ENCODE data around the gene RAPGEF2. TPM values are rescaled to one million over a fixed set of nuclear protein-coding genes. Genes with fewer than 3 reads are reported as not detected.

Gene RAPGEF2
- total RNA-seq, 2 donors from 2014 or later, result 22.8 to 40.0 TPM

GRCh38 chr4:159267869-159268285 lies 165.0 kb downstream of the RAPGEF2 start:
- Histone ChIP-seq H3K27me3 (no peaks in the 10 kb centered on the region), H3K27ac (no peak overlapping the region), H3K4me3 (no peak overlapping the region), H3K9me3 (no peaks in the 10 kb centered on the region), H3K36me3 (no peaks in the 10 kb centered on the region), H3K9ac (ENCODE audit: low read depth in 2 of 2, low read length in 2 of 2) (no peak overlapping the region), H3K4me1 (no peaks in the 10 kb centered on the region)
- TF ChIP-seq, protein P1, sequence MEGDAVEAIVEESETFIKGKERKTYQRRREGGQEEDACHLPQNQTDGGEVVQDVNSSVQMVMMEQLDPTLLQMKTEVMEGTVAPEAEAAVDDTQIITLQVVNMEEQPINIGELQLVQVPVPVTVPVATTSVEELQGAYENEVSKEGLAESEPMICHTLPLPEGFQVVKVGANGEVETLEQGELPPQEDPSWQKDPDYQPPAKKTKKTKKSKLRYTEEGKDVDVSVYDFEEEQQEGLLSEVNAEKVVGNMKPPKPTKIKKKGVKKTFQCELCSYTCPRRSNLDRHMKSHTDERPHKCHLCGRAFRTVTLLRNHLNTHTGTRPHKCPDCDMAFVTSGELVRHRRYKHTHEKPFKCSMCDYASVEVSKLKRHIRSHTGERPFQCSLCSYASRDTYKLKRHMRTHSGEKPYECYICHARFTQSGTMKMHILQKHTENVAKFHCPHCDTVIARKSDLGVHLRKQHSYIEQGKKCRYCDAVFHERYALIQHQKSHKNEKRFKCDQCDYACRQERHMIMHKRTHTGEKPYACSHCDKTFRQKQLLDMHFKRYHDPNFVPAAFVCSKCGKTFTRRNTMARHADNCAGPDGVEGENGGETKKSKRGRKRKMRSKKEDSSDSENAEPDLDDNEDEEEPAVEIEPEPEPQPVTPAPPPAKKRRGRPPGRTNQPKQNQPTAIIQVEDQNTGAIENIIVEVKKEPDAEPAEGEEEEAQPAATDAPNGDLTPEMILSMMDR (IDR thresholded peaks at IDR 0.05), result no peak
- no peak for DNase-seq
- intact Hi-C loops (cut with DNase I), result no loop called here

DNA sequence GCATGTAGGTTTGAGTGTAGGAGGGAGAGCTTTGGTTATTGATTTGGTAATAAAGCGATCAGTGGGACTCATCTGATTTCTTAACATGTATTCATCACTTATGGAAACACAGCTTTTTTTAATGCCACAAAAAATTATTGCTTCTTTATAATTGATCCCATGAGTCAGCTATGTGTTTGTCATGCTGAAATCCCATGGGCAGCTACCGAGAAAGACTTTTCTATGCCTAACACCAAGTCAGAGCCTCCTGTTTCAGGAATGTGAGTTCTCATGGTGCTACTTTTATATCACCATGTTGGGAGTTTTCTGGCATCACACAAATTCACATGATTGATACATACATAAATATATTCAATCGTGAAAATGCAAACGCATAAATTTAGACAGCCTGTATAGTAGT lies 165.7 kb downstream of the RAPGEF2 start:
- TF ChIP-seq, protein P1 (IDR thresholded peaks at IDR 0.05), result no peak

DNA sequence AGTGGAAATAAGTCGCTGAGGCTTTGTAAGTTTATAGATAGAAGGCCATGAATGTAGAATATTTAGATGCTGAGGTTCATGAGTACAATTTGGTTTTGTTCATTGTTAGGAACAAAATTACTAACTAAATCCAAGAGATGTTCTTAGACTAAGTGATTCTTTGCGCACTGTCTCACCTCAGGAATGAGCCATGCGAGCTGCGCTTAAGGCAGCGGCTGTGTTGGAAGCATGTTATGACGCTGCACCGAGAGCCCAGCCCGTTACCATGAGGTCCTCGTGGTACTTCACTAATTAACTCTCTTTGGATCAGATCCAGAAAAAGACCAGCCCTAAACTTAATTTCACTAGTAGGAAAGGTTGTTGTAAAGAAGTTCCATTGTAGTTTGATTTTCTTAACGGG lies 166.2 kb downstream of the RAPGEF2 start:
- H3K4me1 ChIP-seq, result no peaks in the 10 kb centered on the region
- H3K9ac ChIP-seq (ENCODE audit: low read depth in 2 of 2, low read length in 2 of 2), result no peak overlapping the region
- H3K27me3 ChIP-seq, result no peaks in the 10 kb centered on the region
- H3K4me3 ChIP-seq, result no peak overlapping the region
- no peak for DNase-seq
- H3K27ac ChIP-seq, result no peak overlapping the region
- no peaks in the 10 kb centered on the region for H3K9me3 ChIP-seq
- TF ChIP-seq, protein P1 (IDR thresholded peaks at IDR 0.05), result no peak
- no peaks in the 10 kb centered on the region for H3K36me3 ChIP-seq
- intact Hi-C loops (cut with DNase I), result no loop called here

More for the DNA sequence above, 165.7 kb downstream of the RAPGEF2 start:
- DNase-seq, result no peak
- no peaks in the 10 kb centered on the region for H3K4me1 ChIP-seq
- intact Hi-C loops (cut with DNase I), result no loop called here
- H3K36me3 ChIP-seq, result no peaks in the 10 kb centered on the region
- H3K9ac ChIP-seq (ENCODE audit: low read depth in 2 of 2, low read length in 2 of 2), result no peak overlapping the region
- H3K27me3 ChIP-seq, result no peaks in the 10 kb centered on the region
- no peaks in the 10 kb centered on the region for H3K9me3 ChIP-seq
- no peak overlapping the region for H3K4me3 ChIP-seq
- no peak overlapping the region for H3K27ac ChIP-seq

- H3K4me1 ChIP-seq, result no peaks in the 10 kb centered on the region
- TF ChIP-seq, protein P1 (IDR thresholded peaks at IDR 0.05), result no peak
Observed at GRCh38 chr4:159269956-159270355, 167.1 kb downstream of the RAPGEF2 start.

GRCh38 chr4:159271856-159272255 lies 169.0 kb downstream of the RAPGEF2 start:
- H3K4me3 ChIP-seq, result no peak overlapping the region
- intact Hi-C loops (cut with DNase I), result no loop called here
- no peaks in the 10 kb centered on the region for H3K27me3 ChIP-seq
- H3K9me3 ChIP-seq, result no peaks in the 10 kb centered on the region
- no peak for DNase-seq
- H3K9ac ChIP-seq (ENCODE audit: low read depth in 2 of 2, low read length in 2 of 2), result no peak overlapping the region
- TF ChIP-seq, protein P1 (IDR thresholded peaks at IDR 0.05), result no peak
- no peaks in the 10 kb centered on the region for H3K36me3 ChIP-seq
- H3K27ac ChIP-seq, result no peak overlapping the region
- no peaks in the 10 kb centered on the region for H3K4me1 ChIP-seq

More at GRCh38 chr4:159269956-159270355, 167.1 kb downstream of the RAPGEF2 start:
- H3K27me3 ChIP-seq, result no peaks in the 10 kb centered on the region
- H3K9ac ChIP-seq (ENCODE audit: low read depth in 2 of 2, low read length in 2 of 2), result no peak overlapping the region
- H3K27ac ChIP-seq, result no peak overlapping the region
- no peak for DNase-seq
- no peak overlapping the region for H3K4me3 ChIP-seq
- intact Hi-C loops (cut with DNase I), result no loop called here
- no peaks in the 10 kb centered on the region for H3K36me3 ChIP-seq
- no peaks in the 10 kb centered on the region for H3K9me3 ChIP-seq

All from colonic mucosa (tissue), 4 donors.